ENCODE results near the gene MAOA. TPM values are rescaled to one million over a fixed set of nuclear protein-coding genes. Genes with fewer than 3 reads are reported as not detected.
"Not testable (repeated sequence)": the region's sequence is repeated elsewhere in the genome, so short reads cannot be mapped to it uniquely, and the experiment has no call there.

Gene MAOA
- total and polyA plus RNA-seq, 12 donors = 15.5 to 93.0 (median 53.4) TPM

GRCh38 chrX:43666311-43666912, 10.3 kb downstream of the MAOA start:
- Histone ChIP-seq H3K27ac (no peak overlapping the region), H3K9me3 (replicated peaks in 1 of 3) (no peaks in the 10 kb centered on the region), H3K27me3 (no peaks in the 10 kb centered on the region), H3K4me1 (replicated peaks in 1 of 2) (peaks cover 0 to 10% of the 10 kb centered on the region in 2 donors), H3K36me3 (replicated peaks in 1 of 2) (no peaks in the 10 kb centered on the region), H3K4me3 (no peak overlapping the region)
- no peak for DNase-seq
- no peak for TF ChIP-seq POLR2A (IDR thresholded peaks at IDR 0.05)
- TF ChIP-seq CTCF (IDR thresholded peaks at IDR 0.05) = no peak
- intact Hi-C loops (cut with DNase I) = no loop called here
- WGBS, 4 donors = 80 to 87% (median 84%) methylated on average over 3 of the region's 3 CpGs

DNA sequence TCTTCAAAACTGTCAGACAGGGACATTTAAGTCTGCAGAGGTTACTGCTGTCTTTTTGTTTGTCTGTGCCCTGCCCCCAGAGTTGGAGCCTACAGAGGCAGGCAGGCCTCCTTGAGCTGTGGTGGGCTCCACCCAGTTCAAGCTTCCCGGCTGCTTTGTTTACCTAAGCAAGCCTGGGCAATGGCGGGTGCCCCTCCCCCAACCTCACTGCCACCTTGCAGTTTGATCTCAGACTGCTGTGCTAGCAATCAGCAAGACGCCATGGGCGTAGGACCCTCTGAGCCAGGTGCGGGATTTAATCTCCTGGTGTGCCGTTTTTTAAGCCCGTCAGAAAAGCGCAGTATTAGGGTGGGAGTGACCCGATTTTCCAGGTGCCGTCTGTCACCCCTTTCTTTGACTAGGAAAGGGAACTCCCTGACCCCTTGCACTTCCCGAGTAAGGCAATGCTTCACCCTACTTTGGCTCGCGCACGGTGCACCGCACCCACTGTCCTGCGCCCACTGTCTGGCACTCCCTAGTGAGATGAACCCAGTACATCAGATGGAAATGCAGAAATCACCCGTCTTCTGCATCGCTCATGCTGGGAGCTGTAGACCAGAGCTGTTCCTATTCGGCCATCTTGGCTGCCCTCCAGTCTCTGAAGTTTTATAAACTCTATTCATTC, 20.0 kb downstream of the MAOA start:
- H3K27me3 ChIP-seq; H3K9me3 ChIP-seq (replicated peaks in 1 of 3); H3K36me3 ChIP-seq (replicated peaks in 1 of 2); DNase-seq; H3K27ac ChIP-seq; intact Hi-C loops (cut with DNase I); H3K4me3 ChIP-seq; H3K4me1 ChIP-seq (replicated peaks in 1 of 2): not testable (repeated sequence)
- 73 to 79% (median 76%) methylated on average over 17 to 19 of the region's 19 CpGs for WGBS, 4 donors

- Histone ChIP-seq H3K9me3 (replicated peaks in 1 of 3) (no peaks in the 10 kb centered on the region), H3K27me3 (no peaks in the 10 kb centered on the region), H3K4me1 (replicated peaks in 1 of 2) (peaks cover 0 to 9% of the 10 kb centered on the region in 2 donors), H3K4me3 (no peak overlapping the region), H3K27ac (no peak overlapping the region), H3K36me3 (replicated peaks in 1 of 2) (no peaks in the 10 kb centered on the region)
- DNase-seq = no peak
- TF ChIP-seq CTCF (IDR thresholded peaks at IDR 0.05) = no peak
- no peak for TF ChIP-seq POLR2A (IDR thresholded peaks at IDR 0.05)
- intact Hi-C loops (cut with DNase I) = no loop called here
Observed at GRCh38 chrX:43676971-43677572, 21.0 kb downstream of the MAOA start.

- H3K27me3 ChIP-seq = no peaks in the 10 kb centered on the region
- no peaks in the 10 kb centered on the region for H3K36me3 ChIP-seq (replicated peaks in 1 of 2)
- H3K4me1 ChIP-seq (replicated peaks in 1 of 2) = peaks cover 0 to 9% of the 10 kb centered on the region in 2 donors
- no peak overlapping the region for H3K4me3 ChIP-seq
- TF ChIP-seq POLR2A (IDR thresholded peaks at IDR 0.05) = no peak
- no peak for TF ChIP-seq CTCF (IDR thresholded peaks at IDR 0.05)
- no peaks in the 10 kb centered on the region for H3K9me3 ChIP-seq (replicated peaks in 1 of 3)
- intact Hi-C loops (cut with DNase I) = no loop called here
- 78 to 97% (median 91%) methylated on average over 2 of the region's 2 CpGs for WGBS, 4 donors
- no peak for DNase-seq
- H3K27ac ChIP-seq = no peak overlapping the region
Observed at GRCh38 chrX:43677993-43678392, 21.9 kb downstream of the MAOA start.
